Transverse colon (tissue), 4 donors: Measurements from ENCODE around the gene RHAG. TPM values are rescaled to one million over a fixed set of nuclear protein-coding genes. Genes with fewer than 3 reads are reported as not detected.

Experiments used
- DNase-seq: peaks from one replicate; pipeline ENCODE4 v3.0.0-alpha.2; 2019
- H3K27ac ChIP-seq, 4 donors: fragments of 200-600 bp; sonication (generic); 2 replicates each; pipeline ENCODE4 v1.5.1; 2016 to 2018; ENCODE audit warnings: inconsistent platforms in 4 of 4
- H3K27me3 ChIP-seq: fragments of 200-600 bp; sonication (generic); 2 replicates; pipeline ENCODE4 v1.5.1; 2017; ENCODE audit warnings: inconsistent platforms
- H3K36me3 ChIP-seq, 4 donors: fragments of 200-600 bp; sonication (generic); 2 replicates each; pipeline ENCODE4 v1.5.1; 2017 to 2019; ENCODE audit warnings: inconsistent platforms in 4 of 4
- H3K4me1 ChIP-seq, 4 donors: fragments of 200-600 bp; sonication (generic); 2 replicates each; pipeline ENCODE4 v1.5.1; 2017 to 2020; ENCODE audit warnings: inconsistent platforms in 4 of 4
- H3K4me3 ChIP-seq, 4 donors: fragments of 200-600 bp; sonication (generic); 1 replicate in 1 of 4; 2 replicates in 3 of 4; pipeline versions ENCODE4 v1.5.1 to v1.6.1; 2017 to 2019; ENCODE audit warnings: inconsistent platforms in 4 of 4
- H3K9me3 ChIP-seq, 2 donors: fragments of 200-600 bp; sonication (generic); 2 replicates each; pipeline ENCODE4 v1.5.1; 2017 to 2019; ENCODE audit warnings: inconsistent platforms in 2 of 2
- CTCF ChIP-seq, 5 experiments: fragments of 200-600 bp in 3 of 5; fragments of 450-650 bp in 2 of 5; sonication (generic) in 3 of 5; IDR thresholded peaks; 1 replicate in 2 of 5; 2 replicates in 3 of 5; pipeline ENCODE4 v1.5.1; 2016 to 2017; ENCODE audit warnings: antibody characterized with exemption in 5 of 5, inconsistent platforms in 3 of 5, mild to moderate bottlenecking in 2 of 5, moderate library complexity in 1 of 5
- EP300 ChIP-seq: sonication (generic); formaldehyde crosslinking; IDR thresholded peaks from one replicate; pipeline ENCODE4 v1.6.1; 2017; ENCODE audit warnings: antibody characterized with exemption, low read depth
- POLR2A ChIP-seq: fragments of 450-650 bp; IDR thresholded peaks from one replicate; pipeline ENCODE4 v1.6.1; 2016; ENCODE audit warnings: antibody characterized with exemption, mild to moderate bottlenecking, moderate library complexity
- POLR2AphosphoS5 ChIP-seq, 3 donors: sonication (generic); formaldehyde crosslinking; IDR thresholded peaks; one replicate each; pipeline ENCODE4 v1.6.1; 2016; ENCODE audit warnings: antibody characterized with exemption in 3 of 3
- WGBS, 2 donors: methylation state at CpG; one replicate each; pipeline ENCODE4 v1.1.5; 2018; ENCODE audit warnings: low coverage in 1 of 2; 5-methylcytosine and 5-hydroxymethylcytosine counted together
- in situ Hi-C, 4 donors: fragments of 200-750 bp; cut with MboI; loops; one replicate each; pipeline versions ENCODE4 v1.15.0 to v1.15.1; 2017; ENCODE audit warnings: low sequenced_read_pairs in 3 of 4, low pct_ligation_motif_present in 1 of 4, low pct_unique_long_range_greater_than_20kb in 1 of 4
- intact Hi-C: fragments of 100-400 bp; cut with DNase I; formaldehyde crosslinking; loops from one replicate; pipeline ENCODE4 v1.15.1; 2023; ENCODE audit warnings: low total_unique reads
- total RNA-seq, 4 donors: library from RNA; depleted of rRNA; stranded (reverse); fragments of >200 nt; gene quantifications; one replicate each; pipeline ENCODE4 v1.1.0, GENCODE V29; 2016

RHAG gene
- total RNA-seq, 4 donors from 2014 or later: 0.64 TPM; not detected in 3

DNA sequence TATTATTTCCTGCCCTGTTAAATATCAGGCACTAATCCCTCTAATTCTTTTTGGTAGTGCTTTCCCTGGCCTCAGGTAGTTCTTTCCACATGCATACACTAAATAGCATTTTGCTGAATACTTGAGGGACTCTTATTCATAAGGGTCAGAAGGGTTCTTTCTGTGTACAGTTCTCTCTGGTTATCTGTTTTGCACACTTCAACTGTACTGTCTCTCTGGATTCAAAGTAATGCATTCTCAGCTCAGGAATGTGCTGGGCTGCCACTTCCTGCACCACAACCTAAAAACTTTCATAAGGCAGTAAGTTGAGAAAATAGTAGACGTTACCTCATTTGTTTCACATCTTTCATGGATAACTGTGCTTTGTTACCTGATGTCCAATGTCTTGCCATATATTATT, 54.1 kb downstream of the RHAG start:
- DNase-seq: no peak
- TF ChIP-seq EP300 (no peak), POLR2A (no peak), CTCF (IDR thresholded peaks at IDR 0.05) (no peak), POLR2AphosphoS5 (IDR thresholded peaks at IDR 0.05) (no peak)
- no peak overlapping the region for H3K27ac ChIP-seq
- 88 to 90% methylated on average over 1 of the region's 1 CpG for WGBS, 2 donors
- H3K9me3 ChIP-seq: no peaks in the 10 kb centered on the region
- in situ Hi-C loops: no loop called here
- H3K4me1 ChIP-seq: no peaks in the 10 kb centered on the region
- intact Hi-C loops: no loop called here
- H3K4me3 ChIP-seq: no peak overlapping the region
- H3K27me3 ChIP-seq: no peaks in the 10 kb centered on the region
- no peaks in the 10 kb centered on the region for H3K36me3 ChIP-seq

DNA sequence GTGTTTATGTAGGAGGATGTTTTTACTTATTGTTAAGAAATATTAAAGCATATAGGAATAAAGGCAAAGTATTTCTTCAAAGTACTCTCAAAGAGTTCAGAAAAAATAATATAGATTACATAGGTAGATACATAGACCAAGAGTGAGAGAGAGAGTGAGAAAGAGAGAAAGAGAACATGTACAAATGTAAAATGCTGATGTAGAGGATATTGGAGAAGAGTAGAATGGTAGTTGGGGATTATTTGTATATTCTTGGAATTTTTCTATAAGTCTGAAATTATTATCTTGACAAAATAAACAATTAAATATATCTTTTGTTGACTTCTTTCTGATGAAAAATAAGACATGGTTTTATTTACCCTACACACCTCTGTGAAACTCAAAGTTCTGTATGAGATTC, 57.0 kb downstream of the RHAG start:
- TF ChIP-seq POLR2A (no peak), POLR2AphosphoS5 (IDR thresholded peaks at IDR 0.05) (no peak), EP300 (no peak), CTCF (IDR thresholded peaks at IDR 0.05) (no peak)
- in situ Hi-C loops: no loop called here
- H3K4me1 ChIP-seq: no peaks in the 10 kb centered on the region
- H3K9me3 ChIP-seq: no peaks in the 10 kb centered on the region
- no peaks in the 10 kb centered on the region for H3K36me3 ChIP-seq
- intact Hi-C loops: no loop called here
- no peak overlapping the region for H3K27ac ChIP-seq
- no peaks in the 10 kb centered on the region for H3K27me3 ChIP-seq
- no peak for DNase-seq
- no peak overlapping the region for H3K4me3 ChIP-seq

DNA sequence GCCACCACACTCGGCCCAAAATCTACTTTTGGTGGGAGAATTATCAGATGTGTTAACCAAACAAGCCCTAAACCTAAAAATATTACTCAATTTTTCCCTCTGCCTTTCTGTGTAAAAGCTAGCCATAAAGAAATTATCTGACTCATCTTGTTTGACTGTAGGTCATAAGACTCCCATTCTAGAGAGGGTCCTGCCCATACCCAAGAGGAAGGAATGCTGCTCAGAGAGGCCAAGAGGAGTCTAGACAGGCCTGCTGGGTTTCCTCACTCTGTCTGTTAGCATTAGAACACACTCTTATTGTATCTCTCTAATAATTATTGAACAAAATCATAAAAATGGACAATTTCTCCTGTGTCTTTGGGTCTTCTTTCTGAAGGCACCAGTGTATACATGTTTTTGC, 60.0 kb downstream of the RHAG start:
- H3K27ac ChIP-seq: no peak overlapping the region
- no peaks in the 10 kb centered on the region for H3K4me1 ChIP-seq
- in situ Hi-C loops (no loop called here), intact Hi-C loops (no loop called here)
- no peak for DNase-seq
- no peaks in the 10 kb centered on the region for H3K36me3 ChIP-seq
- no peak for TF ChIP-seq EP300
- no peak for TF ChIP-seq POLR2A
- TF ChIP-seq CTCF (IDR thresholded peaks at IDR 0.05): no peak
- no peak for TF ChIP-seq POLR2AphosphoS5 (IDR thresholded peaks at IDR 0.05)
- H3K9me3 ChIP-seq: no peaks in the 10 kb centered on the region
- H3K4me3 ChIP-seq: no peak overlapping the region
- 67 to 91% methylated on average over 1 of the region's 1 CpG for WGBS, 2 donors
- no peaks in the 10 kb centered on the region for H3K27me3 ChIP-seq

DNA sequence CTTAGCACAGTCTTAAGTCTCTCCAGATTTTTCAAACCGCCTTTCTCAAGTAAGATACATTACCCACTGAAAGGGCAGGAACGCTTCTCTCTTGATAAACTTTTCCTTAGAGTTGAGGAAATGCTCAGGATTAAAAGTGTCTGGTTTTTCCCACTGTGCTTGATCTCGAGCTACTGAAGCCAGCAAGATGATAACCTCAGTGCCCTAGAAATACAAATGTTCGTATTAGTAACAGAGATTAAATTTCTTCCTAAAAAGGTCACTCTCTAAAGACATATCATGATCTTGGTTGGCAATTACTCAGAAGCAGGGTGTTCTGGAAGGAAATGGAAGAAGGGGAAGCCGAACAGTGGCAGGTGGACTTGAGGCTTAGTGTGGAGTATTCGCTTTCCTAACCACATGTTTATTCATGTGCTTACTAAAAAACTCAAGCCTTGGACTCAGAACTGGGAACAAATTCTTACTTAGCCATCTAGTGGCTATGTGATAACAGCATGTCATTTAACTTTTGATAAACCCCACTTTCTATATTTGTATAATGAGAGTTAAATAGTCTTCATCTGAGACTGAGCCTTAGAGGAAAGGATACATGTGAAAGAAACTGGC, 66.1 kb downstream of the RHAG start:
- no peak for DNase-seq
- Histone ChIP-seq H3K9me3 (no peaks in the 10 kb centered on the region), H3K27me3 (no peaks in the 10 kb centered on the region), H3K4me1 (no peaks in the 10 kb centered on the region), H3K4me3 (no peak overlapping the region), H3K27ac (no peak overlapping the region), H3K36me3 (no peaks in the 10 kb centered on the region)
- intact Hi-C loops: no loop called here
- 55 to 64% methylated on average over 4 to 6 of the region's 6 CpGs for WGBS, 2 donors
- in situ Hi-C loops: no loop called here
- TF ChIP-seq POLR2AphosphoS5 (IDR thresholded peaks at IDR 0.05): no peak
- peak in 1 of 5 experiments; percentile 6 for TF ChIP-seq CTCF (IDR thresholded peaks at IDR 0.05)
